GM18907 (cell line): ENCODE data around the gene PLEKHJ1.

Experiments
- ATAC-seq: cut with Tn5 transposase; IDR thresholded peaks from one replicate; pipeline ENCODE4 v1.9.1; 2021; ENCODE audit warnings: mild to moderate bottlenecking, moderate library complexity; ENCODE audit not compliant: unreplicated experiment

The PLEKHJ1 gene

DNA sequence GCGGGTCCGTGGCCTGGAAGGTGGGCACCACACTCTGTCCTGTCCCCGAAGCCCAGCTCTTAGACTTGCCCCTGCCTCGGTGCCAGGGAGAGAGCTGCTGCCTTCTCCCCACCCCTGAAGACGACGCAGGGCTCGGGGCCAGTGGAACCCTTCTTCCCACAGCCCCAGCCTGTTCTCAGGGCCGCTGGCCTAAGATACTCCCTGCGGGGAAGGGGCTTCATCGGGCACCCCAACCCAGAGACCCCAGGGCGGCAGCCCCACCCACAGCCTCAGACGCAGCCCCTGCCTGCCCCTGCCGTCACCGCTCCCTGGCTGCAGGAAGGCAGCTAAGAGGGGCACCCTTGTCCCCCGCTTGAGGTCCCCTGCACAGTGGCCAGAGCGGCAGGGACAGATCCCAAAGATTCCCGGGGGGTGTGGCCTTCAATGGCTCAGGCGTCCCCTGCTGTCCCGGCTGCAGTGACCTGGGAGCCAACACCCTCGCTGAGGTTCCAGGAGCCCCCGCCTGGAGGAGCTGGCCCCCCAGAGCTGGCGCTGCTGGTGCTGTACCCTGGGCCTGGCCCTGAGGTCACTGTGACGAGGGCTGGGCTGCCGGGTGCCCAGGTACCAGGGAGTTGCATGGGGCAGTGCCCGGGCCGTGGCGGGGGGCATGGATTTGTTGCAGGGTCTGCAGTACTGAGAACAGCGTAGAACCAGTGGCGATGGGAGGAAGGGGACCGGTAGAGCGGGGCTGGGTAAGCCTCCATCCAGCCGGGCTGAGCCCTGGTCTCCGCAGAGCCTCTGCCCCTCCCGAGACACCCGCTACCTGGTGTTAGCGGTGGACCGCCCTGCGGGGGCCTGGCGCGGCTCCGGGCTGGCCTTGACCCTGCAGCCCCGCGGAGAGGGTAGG lies 14.0 kb upstream of the PLEKHJ1 start:
- ATAC-seq, result no peak

DNA sequence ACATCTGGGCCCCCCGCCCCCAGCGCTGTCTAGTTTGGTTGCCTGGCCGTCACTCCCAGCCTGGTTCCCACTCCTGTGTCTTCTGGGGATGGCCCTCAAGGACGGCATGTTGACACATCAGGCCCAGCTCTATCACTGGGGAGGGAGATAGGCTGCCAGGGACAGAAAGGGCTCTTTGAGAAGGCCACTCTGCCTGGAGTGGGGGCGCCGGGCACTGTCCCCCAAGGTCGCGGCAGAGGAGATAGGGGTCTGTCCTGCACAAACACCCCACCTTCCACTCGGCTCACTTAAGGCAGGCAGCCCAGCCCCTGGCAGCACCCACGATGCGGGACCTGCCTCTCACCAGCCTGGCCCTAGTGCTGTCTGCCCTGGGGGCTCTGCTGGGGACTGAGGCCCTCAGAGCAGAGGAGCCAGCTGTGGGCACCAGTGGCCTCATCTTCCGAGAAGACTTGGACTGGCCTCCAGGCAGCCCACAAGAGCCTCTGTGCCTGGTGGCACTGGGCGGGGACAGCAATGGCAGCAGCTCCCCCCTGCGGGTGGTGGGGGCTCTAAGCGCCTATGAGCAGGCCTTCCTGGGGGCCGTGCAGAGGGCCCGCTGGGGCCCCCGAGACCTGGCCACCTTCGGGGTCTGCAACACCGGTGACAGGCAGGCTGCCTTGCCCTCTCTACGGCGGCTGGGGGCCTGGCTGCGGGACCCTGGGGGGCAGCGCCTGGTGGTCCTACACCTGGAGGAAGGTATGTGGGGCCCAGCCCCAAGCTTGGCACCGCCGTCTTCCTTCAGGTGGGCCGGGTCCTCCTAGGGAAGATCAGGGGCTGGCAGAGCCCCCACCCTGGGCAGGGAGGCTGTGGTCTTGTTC lies 13.1 kb upstream of the PLEKHJ1 start, which contains the start of gene AMH:
Gene AMH (plus strand): TSS at position 314 of the 857 bp plus-strand sequence. CDS start 10 bp downstream, at position 324.
- no peak for ATAC-seq

DNA sequence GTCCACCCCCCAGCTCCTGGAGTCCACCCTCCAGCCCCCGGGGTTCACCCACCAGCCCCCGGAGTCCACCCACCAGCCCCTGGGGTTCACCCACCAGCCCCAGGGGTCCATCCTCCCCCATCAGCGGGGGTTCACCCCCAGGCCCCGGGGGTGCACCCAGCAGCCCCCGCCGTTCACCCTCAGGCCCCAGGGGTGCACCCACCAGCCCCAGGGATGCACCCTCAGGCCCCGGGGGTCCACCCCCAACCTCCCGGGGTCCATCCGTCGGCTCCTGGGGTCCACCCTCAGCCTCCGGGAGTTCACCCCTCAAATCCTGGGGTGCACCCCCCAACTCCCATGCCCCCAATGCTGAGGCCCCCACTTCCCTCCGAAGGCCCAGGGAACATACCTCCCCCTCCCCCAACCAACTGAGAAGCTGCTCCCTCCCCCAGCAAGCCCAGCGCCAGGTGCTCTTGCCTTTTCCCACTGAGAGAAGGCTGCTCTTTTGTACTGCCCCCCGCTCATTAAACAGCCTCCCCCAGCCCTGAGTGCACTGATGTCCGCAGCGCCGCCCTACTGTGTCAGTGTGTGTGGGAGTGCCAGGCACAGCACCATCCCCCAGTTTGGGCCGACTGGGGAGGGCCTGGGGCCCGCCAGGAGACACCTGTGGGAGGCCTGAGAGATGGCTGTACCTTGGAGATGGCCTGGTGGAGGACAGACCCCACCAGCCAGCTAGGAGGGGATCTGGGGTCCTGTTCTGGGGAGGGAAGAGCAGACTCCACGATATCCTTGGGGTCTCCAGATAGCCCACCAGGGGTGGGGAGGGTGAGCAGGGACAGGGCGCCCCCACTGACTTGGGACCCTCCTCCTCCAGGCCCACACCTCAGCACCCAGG lies 12.2 kb upstream of the PLEKHJ1 start:
- no peak for ATAC-seq

DNA sequence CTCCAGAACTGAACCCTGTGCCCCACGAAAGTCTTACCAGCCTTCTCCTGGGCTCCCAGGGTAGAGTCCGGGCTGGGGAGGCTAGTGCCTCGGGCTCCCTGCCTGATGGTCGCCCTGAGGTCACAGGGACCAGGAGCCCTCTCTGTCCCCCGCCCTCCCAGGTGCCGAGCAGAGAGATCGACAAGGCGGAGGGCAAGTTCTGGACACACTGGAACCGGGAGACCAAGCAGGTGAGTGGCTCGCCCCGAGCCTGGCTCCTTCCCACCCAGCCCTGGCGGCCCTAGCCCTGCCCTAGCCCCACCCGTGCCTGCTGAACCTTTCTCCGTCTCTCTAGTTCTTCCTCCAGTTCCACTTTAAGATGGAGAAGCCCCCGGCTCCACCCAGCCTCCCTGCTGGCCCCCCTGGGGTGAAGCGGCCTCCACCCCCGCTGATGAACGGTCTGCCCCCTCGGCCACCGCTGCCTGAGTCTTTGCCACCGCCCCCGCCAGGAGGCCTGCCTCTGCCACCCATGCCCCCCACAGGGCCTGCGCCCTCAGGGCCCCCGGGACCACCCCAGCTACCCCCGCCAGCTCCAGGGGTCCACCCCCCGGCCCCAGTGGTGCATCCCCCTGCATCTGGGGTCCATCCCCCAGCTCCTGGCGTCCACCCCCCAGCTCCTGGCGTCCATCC lies 11.4 kb upstream of the PLEKHJ1 start:
- ATAC-seq, result no peak

DNA sequence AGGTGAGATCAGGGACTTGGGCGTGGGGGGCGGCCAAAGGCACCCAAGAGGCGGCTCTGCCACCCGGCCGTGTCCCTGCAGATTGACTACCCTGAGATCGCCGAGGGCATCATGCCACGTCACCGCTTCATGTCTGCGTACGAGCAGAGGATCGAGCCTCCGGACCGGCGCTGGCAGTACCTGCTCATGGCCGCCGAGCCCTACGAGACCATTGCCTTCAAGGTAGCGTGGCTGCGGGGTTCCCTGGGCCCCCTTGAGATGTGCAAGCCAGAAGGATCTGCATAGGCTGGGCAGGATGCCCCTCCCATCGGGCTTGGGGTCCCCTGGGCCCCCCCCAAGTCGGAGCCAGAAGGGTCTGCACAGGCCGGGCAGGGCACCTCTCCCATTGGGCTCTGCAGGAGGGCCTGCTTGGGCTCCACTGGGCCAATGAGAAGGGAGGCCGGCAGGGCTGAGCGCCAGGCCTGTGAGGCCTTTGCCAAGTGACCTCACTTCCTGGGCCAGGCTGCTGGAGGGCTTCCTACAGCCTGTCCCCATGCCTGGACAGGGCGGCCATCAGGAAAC lies 10.8 kb upstream of the PLEKHJ1 start:
- no peak for ATAC-seq

DNA sequence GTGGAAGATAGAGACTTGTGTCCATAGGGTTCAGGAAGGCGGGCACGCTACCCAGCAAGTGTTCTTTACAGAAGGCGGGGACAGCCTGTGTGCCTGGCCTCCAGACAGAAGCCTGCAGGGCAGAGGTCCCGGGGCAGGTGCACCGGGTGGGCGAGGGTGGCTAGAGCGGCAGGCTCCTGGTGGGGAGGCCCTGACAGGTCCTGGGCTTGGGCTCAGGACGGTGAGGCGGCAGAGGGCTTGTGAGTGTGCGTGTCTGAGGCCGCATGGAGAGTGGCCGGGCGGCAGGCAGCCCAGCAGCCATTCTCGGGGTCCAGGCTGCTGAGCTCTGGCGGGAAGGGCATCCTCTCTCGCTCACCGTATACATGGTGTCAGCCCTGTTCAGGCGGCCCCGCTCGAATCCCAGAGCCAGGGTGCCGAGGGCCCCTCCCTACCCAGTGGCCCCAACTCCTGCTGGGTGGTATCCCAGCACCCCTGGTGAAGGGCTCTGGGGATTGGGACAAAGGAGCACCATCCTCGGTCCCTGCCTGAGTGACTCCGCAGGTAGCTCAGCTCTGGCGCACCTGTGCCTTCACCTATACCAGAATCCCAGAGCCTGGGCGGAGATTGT lies 10.0 kb upstream of the PLEKHJ1 start:
- ATAC-seq, result no peak

DNA sequence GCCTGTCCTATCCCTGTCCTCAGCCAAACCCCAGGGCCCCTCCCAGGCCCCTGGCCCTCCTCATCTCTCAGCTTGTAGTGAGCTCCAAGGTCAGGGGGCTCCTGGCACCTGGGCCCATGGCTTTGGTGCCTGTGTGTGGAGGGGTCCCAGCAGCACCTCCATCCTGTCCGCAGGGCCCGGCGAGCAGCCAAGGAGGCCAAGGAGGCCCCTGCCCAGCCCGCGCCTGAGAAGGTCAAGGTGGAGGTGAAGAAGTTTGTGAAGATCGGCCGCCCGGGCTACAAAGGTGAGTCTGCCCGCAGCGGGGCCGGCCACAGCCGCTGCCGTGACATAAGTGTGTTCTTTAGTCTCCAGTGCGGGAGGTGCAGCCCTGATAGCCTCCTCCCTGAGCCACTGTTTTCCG lies 9.1 kb upstream of the PLEKHJ1 start:
- ATAC-seq, result no peak

DNA sequence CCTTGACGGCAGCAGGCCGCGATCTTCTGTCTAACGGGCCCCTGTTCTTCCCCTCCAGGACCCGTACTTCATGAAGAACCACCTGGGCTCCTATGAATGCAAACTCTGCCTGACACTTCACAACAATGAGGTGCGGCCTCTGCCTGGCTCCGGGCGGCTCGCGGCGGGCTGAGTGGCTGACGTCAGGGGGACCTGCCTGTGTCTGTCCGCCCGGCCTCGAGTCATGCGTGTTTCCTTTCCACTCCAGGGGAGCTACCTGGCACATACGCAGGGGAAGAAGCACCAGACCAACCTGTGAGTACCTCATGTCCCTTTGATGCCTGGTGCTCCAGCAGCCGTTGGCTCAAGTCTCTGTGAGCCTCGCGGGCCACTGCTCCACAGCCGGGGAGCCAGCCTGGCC lies 8.4 kb upstream of the PLEKHJ1 start:
- no peak for ATAC-seq

DNA sequence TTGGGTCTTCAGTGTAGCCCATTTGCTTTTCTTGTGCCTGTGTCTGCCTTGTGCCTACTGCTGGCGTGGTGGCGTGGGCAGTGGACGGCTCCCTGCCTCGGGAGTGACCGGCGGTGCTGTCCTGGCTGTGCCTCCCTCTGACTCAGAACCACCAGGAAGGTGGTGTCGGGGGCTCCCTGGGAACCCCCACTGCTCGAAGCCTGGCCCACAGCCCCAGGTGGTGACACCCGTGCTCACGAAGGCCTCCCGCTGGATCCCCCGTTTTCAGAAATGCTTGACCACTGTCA lies 7.9 kb upstream of the PLEKHJ1 start:
- no peak for ATAC-seq

DNA sequence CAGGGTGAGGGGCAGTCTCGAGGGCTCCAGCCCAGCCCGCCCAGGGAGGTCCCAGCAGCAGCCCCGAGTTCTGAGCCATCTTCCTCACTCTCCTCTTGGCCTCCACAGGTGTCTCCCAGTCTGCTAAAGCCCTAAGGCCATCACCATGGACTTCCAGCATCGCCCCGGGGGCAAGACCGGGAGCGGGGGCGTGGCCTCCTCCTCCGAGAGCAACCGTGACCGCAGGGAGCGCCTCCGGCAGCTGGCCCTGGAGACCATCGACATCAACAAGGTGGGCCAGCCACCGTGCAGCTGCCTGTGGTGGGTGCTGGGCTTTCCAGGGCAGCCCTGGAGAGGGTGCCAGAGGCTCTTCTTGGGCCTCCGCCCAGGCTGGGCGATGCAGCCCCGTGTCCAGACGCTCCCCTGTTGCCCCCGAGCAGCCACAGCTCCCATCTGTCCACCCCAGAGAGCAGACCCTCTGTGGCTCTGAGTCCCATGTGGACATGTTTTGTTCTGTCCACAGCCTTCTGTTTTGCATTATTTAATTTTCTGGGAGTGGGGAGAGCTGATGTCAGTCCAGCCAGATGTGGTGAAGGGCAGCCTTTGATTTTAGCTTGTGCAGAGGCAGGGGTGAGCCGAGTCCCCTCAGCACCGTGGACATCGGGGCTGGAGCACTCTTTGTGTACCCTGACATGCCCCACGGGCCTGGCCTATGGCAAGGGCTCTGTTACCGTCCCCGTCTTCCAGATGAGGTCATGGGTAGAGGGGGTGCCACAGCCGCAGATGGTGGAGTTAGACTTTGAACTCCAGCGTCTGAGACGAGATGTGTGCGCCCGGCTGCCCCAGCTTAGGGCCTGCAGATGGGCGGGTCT lies 7.4 kb upstream of the PLEKHJ1 start:
- no peak for ATAC-seq

DNA sequence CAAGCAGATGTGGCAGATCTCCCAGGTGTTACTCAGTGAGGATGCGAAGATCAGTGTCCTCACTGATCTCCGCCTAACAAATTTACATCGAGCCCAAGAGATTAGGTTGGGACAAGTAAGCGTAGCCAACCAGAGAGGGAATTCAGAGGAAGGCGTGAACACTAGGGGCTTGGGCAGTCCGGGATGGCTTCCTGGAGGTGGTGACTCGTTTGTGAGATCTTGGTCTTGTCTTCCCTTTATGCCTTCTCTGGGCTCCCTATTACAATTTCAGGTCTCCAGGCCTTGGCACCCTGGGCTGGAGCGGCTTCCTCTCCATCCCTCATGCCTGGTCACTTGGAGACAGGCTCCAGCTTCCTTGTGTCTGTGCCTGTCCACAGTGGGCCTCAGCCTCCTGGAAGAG lies 6.7 kb upstream of the PLEKHJ1 start:
- ATAC-seq, result no peak

DNA sequence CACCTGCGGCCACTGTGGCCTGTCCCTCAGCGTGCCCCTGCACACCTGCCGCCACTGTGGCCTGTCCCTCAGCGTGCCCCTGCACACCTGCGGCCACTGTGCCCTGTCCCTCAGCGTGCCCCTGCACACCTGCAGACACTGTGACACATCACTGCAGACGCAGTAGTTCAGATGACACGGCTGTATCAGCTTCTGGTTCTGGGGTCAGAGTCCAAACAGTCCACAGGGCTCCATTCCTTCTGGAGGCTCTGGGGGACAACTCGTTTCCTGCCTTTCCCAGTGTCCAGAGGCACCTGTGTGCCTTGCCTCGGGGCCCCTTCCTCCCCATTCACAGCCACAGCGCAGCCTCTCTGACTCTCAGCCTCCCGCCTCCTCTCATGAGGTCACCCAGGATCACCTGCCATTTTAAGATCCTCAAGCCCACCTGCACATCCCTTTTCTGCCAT lies 6.0 kb upstream of the PLEKHJ1 start:
- no peak for ATAC-seq

DNA sequence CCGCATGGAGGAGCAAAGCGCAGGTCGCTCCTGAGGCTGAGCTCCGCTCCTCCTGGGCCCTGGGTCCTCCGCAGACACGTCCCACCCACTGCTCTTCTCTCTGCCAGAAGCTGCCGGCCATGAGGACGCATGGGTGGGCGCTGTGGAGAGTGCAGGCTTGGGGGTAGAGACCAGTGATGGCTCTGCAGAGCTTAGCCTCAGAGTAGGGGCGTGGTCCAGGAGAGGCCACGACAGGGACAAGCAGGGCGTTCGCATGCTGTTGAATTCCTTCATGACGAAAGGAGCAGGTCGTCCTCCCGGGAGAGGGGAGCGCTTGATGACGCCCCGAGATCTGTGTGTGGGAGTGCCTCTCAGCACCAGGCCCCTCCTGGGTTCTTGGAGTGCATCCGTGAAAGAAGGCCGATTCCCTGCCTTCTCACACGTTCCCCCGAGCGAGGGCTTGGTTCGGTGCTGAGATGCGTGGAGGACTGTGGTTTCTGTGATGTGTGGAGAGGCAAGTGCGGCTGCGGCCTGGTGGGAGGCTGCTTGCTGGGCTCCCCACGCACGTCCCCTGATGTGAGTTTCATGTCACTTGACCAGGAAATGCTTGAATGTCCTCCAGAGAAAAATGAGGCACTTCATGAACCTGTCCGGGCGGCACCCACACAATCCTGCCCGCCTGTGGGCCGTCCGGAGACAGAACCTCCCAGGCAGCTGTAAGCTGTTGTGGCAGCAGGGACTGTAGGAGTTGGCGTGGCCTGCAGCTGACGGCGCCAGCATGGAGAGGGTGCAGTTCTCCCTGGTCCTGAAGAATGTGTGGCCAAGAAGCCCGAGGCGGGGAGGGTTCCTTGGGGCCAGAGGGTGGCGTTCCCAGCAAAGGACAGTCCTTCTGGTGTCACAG lies 5.0 kb upstream of the PLEKHJ1 start:
- ATAC-seq, result no peak

DNA sequence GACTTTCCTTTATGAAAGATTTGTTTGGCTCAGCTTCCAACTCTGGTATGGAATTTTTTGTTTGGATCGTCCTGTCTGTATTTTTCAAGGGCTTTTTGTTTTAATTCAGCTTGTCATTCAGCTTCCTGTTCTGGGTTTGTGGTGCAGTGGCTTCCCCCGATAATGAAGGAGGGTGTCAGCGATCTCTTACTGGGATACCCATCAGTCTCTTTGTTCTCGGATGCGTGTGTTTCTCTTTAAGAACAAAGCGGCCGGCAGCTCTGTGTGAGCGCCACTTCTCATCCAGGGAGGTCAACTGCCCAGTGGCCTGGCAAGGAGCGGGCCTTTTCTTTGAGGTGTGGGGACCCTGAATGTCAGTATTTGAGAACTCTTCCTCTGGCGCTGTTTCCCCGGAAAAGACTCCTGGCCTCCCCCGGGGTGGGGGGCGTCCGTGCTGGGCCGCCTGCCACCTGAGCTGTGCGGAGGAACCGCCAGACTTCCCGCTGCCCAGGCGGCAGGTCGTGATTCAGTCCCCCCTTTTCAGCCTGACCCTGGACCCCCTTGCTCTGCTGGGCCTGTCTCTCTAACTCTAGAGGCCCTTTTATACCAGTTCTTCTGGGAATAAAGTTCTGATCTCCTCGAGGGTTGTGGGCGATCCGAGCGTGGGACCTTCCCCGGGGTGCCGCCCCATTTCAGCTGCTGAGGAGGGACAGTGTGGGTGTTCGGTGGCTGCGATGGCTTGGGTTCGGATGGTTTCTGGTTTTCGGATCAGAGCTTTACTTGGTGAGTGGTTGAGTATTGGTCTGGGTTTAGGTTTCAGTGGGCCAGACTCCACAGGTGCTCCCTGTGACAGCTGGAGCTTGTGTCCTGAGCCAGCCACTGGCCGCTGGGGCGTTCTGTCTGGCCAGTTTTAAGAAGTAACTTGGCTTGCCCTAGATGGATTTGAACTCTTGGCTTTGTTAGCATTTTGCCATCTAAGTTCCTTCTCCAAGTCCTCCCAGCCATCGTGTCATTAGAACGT lies 3.9 kb upstream of the PLEKHJ1 start:
- ATAC-seq, result no peak

DNA sequence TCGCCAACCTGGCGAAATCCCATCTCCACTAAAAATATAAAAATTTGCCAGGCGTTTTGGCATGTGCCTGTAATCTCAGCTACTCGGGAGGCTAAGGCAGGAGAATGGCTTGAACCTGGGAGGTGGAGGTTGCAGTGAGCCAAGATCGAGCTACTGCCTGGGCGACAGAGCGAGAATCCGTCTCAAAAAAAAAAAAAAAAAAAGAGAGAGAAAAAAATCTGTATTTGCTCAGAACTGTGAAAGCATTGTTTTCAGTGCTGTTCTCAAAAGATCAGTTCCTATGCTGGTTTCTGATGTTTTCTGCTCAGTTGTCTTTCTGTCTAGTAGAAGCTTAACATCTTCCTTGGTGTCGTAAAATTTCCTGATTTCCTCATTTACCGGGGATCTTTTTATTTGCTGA lies 3.0 kb upstream of the PLEKHJ1 start:
- ATAC-seq, result no peak

DNA sequence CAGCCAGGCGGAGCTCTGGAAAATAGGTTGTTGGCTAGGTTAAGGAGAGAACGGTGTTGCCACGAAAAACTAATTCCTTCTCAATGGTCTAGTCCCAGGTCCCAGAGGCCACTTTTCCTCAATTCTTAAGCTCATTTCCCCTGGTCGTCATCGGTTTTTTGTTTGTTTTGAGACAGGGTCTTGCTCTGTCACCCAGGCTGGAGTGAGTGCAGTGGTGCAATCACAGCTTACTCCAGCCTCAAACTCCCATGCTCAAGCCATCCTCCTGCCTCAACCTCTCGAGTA lies 1.7 kb upstream of the PLEKHJ1 start:
- no peak for ATAC-seq
